ELR (cell line): ENCODE results near the gene CBFA2T3.
A peak's percentile ranks its signal among the peaks of the same experiment; 100 is the strongest.

Experiments used
- DNase-seq: peaks from one replicate; pipeline ENCODE4 v3.0.0-alpha.2; 2015; ENCODE audit warnings: low read depth

The CBFA2T3 gene

DNA sequence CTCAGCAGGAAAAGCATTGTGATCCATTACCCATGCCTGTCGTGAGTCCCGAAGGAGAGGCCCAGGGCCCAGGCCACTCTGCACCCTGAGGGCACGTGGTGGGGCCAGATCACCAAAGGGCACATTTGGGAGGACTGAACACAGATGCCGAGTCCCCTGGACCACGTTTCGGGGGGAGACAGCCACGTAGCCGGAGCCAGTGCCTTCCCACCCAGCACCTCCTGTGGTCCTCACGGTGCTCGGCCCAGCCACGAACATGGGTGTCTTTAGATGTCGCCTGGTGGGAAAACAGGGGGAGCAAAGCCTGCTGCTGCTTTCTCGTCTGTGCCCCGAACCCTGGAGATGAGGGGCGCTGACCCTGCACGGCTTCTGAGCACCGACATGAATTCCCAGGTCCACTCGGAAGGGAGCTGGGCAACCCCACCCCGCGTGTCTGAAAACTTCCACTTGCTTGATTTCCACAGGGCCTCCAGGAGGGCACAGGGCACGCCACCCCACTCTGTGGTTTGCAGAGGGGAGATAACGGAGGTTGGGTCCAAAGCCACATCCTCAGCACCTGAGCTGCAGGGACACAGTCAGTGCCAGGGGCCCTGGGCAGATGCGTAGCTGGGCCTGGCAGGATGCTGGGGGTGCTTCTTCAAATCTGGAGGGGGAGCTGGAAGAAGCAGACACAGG is 14.4 kb downstream of the CBFA2T3 start:
- no peak for DNase-seq

DNA sequence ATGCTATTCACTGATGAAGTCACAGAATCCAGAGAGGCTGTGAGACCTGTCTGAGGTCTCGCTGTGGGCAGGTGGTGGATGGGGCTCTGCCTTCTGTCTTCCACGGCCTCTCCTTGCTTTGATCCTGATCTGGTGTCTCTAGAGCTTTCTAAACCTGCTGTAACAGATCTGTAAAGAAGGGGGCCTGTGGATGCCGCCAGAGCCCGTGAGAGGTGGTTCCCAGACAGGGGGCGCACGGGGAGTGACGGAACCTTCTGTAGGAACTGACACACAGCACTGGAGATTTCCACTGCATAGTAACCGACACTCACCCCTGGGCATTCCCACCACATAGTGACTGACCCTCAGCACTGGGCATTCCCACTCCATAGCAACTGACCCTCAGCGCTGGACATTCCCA is 16.0 kb downstream of the CBFA2T3 start:
- no peak for DNase-seq

- DNase-seq: no peak
Measured at GRCh38 chr16:88960516-88960915, 16.5 kb downstream of the CBFA2T3 start.

DNA sequence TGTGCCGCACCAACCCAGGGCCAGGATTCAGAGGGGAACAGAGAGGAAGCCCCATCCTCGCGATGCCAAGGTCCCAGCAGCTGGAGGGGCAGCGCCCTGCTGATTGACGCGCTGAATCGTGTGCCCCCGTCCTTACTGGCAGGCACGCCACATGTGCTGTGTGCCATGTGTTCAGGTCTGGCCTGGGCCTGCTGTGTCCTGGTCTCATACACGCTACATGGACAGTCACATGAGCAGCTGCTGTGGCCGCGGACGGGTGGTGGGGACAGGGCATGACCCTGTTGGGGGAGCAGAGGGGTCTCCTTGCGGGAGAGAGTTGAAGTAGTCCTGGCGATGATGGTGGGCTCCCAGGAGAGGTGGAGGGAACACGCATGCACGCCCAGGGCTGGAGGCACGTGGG is 18.0 kb downstream of the CBFA2T3 start:
- no peak for DNase-seq

- no peak for DNase-seq
Measured at GRCh38 chr16:88957887-88958577, 19.0 kb downstream of the CBFA2T3 start.

DNA sequence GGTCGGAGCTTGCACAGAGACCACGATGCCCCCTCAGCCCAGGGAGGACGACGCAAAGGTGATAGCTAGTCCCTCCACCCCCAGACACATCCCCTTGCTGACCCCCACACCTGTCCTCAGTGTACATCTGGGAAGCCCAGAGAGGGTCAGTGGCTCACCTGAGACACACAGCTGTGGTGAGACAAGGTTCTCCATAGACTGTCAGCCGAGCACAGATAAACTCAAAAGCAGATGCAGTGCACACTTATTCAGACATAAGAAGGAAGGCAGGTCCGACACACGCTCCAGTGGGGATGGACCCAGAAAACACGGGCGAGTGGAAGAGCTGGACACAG is 19.6 kb downstream of the CBFA2T3 start:
- DNase-seq: no peak

GRCh38 chr16:88956546-88957432 is 20.2 kb downstream of the CBFA2T3 start:
- DNase-seq: no peak

DNA sequence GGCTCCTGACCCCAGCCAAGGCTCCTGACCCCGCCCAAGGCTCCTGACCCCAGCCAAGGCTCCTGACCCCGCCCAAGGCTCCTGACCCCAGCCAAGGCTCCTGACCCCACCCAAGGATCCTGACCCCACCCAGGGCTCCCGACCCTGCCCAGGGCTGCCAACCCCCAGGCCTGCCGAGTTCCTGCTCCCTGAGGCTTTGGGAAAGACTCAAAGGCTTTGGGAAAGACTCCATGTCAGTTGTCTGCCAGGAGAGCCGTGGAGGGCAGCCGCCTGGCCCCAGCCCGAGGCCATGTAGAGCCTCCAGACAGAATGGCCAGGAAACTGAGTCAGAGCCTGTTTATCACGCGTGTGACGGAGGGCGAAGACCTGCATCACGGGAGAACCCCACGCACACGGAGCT is 21.1 kb downstream of the CBFA2T3 start:
- DNase-seq: no peak

- no peak for DNase-seq
Measured at GRCh38 chr16:88953003-88953690, 23.9 kb downstream of the CBFA2T3 start.

DNA sequence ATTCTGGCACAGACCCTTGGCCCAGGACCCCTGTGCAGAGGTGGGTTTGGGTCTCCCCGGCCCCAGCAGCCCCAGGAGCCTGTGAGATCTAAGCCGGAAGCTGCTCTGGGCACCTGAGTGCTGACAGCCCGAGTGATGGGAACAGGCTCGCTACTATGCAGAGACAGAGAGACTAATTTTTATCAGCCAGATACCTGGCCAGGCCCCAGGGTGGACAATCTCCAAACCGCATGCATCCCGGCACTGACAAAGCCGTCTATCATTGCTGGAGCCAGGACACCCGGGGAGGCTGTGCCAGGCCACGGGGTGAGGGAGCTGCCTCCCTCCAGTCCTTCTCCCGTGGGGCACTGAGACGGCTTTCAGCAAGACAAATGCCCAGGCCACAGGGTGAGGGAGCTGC is 25.0 kb downstream of the CBFA2T3 start:
- DNase-seq: no peak

GRCh38 chr16:88951501-88951900 is 25.5 kb downstream of the CBFA2T3 start:
- no peak for DNase-seq

GRCh38 chr16:88948781-88949490 is 28.1 kb downstream of the CBFA2T3 start:
- no peak for DNase-seq

- no peak for DNase-seq
Measured at GRCh38 chr16:88945473-88945872, 31.5 kb downstream of the CBFA2T3 start.

- no peak for DNase-seq
Measured at GRCh38 chr16:88943741-88944140, 33.3 kb downstream of the CBFA2T3 start.

- no peak for DNase-seq
Measured at GRCh38 chr16:88943131-88943664, 33.8 kb downstream of the CBFA2T3 start.

- peak; percentile 28 for DNase-seq
Measured at GRCh38 chr16:88941913-88942909, 34.8 kb downstream of the CBFA2T3 start.

DNA sequence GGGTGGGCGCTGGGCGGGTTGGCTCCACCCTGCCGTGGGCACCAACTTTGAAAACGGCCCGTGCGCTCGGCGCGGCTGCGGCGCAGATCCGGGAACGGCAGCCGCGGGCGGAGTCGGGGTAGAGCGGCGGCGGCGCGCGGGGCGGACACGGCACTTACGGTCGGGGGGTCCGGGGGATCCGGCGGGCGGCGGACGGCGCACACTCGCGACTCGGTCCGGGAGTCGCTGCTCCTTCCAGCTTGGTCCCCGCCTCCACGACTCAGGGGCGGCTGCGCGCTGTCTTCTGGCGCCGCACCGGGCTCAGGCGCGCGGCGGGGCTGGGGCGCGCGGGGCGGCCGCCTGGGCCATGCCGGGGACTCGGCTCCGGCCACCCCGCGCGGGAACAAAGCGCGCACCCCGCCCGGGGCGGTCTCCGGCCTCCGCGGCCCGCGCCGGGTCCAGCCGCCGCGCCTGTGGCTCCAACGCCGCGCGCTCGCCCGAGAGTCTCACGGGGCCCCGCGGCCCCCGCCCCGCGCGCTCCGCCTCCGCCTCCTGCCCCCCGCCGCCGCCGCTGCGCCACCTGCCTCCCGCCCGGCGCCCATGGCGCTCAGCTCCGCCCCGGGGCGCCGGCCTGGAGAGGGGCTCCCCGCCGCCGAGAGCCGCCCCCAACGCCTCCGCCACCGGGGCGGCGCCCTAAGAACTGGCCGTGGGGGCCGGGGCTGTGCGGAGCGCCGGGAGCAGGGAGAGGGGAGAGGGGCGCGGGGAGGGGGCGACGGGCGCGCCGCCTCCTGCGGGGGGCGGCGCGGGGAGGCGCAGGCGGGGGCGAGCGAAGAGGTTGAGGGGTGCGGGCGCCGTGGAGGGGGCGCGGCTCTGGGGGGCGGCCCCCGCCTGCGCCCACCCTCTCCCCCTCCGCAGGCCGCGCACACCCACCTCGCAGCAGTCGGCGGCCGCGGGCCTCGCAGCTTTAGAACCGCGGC is 35.9 kb downstream of the CBFA2T3 start:
- no peak for DNase-seq

- DNase-seq: no peak
Measured at GRCh38 chr16:88939972-88940861, 36.8 kb downstream of the CBFA2T3 start.
